GM23338 (cell line): ENCODE measurements around the gene ANXA2R.
"Not testable (repeated sequence)": the region's sequence is repeated elsewhere in the genome, so short reads cannot be mapped to it uniquely, and the experiment has no call there.

ENCODE experiments used
- CREB1 ChIP-seq: fragments of 250-450 bp; sonication (Bioruptor Pico); IDR thresholded peaks from 2 replicates; pipeline ENCODE4 v1.5.0; 2020; ENCODE audit warnings: low read depth, mild to moderate bottlenecking, moderate library complexity
- EZH2 ChIP-seq: fragments of 200-600 bp; sonication (generic); IDR thresholded peaks from one replicate; pipeline ENCODE4 v1.8.0; 2017; ENCODE audit warnings: antibody characterized with exemption, mild to moderate bottlenecking, low read depth; ENCODE audit not compliant: unreplicated experiment
- EZH2phosphoT487 ChIP-seq: fragments of 200-600 bp; sonication (generic); IDR thresholded peaks from one replicate; pipeline ENCODE4 v1.8.1; 2018; ENCODE audit warnings: antibody characterized with exemption; ENCODE audit not compliant: unreplicated experiment
- JUNB ChIP-seq: IDR thresholded peaks from one replicate; pipeline ENCODE4 v1.6.1; 2016; ENCODE audit warnings: antibody characterized with exemption; ENCODE audit not compliant: unreplicated experiment
- NANOG ChIP-seq: IDR thresholded peaks from 2 replicates; pipeline ENCODE4 v1.6.1; 2016; ENCODE audit warnings: antibody characterized with exemption, borderline replicate concordance
- POLR2AphosphoS5 ChIP-seq: IDR thresholded peaks from 2 replicates; pipeline ENCODE4 v1.6.1; 2016; ENCODE audit warnings: antibody characterized with exemption, low read depth
- ZNF114 ChIP-seq: fragments of 250-450 bp; sonication (Bioruptor Pico); IDR thresholded peaks from 2 replicates; pipeline ENCODE4 v1.5.0; 2020; ENCODE audit warnings: mild to moderate bottlenecking, moderate library complexity
- ZNF331 ChIP-seq: fragments of 250-450 bp; sonication (Bioruptor Pico); IDR thresholded peaks from 2 replicates; pipeline ENCODE4 v1.5.0; 2020; ENCODE audit warnings: low read depth, mild to moderate bottlenecking, moderate library complexity
- TF ChIP-seq, protein P1 (sequence below), 2 experiments: fragments of 200-600 bp in 1 of 2; sonication (generic) in 1 of 2; conservative IDR thresholded peaks; 2 replicates each; pipeline versions ENCODE4 v1.5.1 to v1.6.1; 2016 to 2017; ENCODE audit warnings: antibody characterized with exemption in 2 of 2, low read depth in 2 of 2, mild to moderate bottlenecking in 2 of 2, moderate library complexity in 1 of 2
- TF ChIP-seq, protein P2 (sequence below): IDR thresholded peaks from one replicate; pipeline ENCODE4 v1.6.1; 2018; ENCODE audit warnings: antibody characterized with exemption; ENCODE audit not compliant: unreplicated experiment
- TF ChIP-seq, protein P3 (sequence below): fragments of 250-450 bp; sonication (Bioruptor Pico); IDR thresholded peaks from 2 replicates; pipeline ENCODE4 v1.5.0; 2020; ENCODE audit warnings: mild to moderate bottlenecking, moderate library complexity
- TF ChIP-seq, protein P4 (sequence below): IDR thresholded peaks from 2 replicates; pipeline ENCODE4 v1.6.1; 2016; ENCODE audit warnings: antibody characterized with exemption

DNA sequence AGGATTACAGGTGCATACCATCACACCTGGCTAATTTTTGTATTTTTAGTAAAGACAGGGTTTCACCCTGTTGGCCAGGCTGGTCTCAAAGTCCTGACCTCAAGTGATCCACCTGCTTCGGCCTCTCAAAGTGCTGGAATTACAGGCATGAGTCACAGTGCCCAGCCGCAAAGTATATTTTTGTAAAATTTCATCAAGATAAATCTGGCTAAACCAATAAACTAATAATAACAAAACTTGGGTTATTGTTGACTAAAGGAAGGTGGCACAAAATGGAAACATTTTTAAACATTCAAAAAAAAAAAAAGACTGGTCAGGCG lies 29.2 kb upstream of the ANXA2R start:
- TF ChIP-seq, protein P1, sequence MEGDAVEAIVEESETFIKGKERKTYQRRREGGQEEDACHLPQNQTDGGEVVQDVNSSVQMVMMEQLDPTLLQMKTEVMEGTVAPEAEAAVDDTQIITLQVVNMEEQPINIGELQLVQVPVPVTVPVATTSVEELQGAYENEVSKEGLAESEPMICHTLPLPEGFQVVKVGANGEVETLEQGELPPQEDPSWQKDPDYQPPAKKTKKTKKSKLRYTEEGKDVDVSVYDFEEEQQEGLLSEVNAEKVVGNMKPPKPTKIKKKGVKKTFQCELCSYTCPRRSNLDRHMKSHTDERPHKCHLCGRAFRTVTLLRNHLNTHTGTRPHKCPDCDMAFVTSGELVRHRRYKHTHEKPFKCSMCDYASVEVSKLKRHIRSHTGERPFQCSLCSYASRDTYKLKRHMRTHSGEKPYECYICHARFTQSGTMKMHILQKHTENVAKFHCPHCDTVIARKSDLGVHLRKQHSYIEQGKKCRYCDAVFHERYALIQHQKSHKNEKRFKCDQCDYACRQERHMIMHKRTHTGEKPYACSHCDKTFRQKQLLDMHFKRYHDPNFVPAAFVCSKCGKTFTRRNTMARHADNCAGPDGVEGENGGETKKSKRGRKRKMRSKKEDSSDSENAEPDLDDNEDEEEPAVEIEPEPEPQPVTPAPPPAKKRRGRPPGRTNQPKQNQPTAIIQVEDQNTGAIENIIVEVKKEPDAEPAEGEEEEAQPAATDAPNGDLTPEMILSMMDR (conservative IDR thresholded peaks at IDR 0.05; ENCODE audit: low read depth in 2 of 2), result not testable (repeated sequence)
- not testable (repeated sequence) for TF ChIP-seq POLR2AphosphoS5; NANOG; CREB1 (CRISPR knock-in tag); EZH2; JUNB; ZNF114 (CRISPR knock-in tag); EZH2phosphoT487; ZNF331 (CRISPR knock-in tag)
- TF ChIP-seq, protein P2, sequence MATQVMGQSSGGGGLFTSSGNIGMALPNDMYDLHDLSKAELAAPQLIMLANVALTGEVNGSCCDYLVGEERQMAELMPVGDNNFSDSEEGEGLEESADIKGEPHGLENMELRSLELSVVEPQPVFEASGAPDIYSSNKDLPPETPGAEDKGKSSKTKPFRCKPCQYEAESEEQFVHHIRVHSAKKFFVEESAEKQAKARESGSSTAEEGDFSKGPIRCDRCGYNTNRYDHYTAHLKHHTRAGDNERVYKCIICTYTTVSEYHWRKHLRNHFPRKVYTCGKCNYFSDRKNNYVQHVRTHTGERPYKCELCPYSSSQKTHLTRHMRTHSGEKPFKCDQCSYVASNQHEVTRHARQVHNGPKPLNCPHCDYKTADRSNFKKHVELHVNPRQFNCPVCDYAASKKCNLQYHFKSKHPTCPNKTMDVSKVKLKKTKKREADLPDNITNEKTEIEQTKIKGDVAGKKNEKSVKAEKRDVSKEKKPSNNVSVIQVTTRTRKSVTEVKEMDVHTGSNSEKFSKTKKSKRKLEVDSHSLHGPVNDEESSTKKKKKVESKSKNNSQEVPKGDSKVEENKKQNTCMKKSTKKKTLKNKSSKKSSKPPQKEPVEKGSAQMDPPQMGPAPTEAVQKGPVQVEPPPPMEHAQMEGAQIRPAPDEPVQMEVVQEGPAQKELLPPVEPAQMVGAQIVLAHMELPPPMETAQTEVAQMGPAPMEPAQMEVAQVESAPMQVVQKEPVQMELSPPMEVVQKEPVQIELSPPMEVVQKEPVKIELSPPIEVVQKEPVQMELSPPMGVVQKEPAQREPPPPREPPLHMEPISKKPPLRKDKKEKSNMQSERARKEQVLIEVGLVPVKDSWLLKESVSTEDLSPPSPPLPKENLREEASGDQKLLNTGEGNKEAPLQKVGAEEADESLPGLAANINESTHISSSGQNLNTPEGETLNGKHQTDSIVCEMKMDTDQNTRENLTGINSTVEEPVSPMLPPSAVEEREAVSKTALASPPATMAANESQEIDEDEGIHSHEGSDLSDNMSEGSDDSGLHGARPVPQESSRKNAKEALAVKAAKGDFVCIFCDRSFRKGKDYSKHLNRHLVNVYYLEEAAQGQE, result not testable (repeated sequence)
- TF ChIP-seq, protein P3, sequence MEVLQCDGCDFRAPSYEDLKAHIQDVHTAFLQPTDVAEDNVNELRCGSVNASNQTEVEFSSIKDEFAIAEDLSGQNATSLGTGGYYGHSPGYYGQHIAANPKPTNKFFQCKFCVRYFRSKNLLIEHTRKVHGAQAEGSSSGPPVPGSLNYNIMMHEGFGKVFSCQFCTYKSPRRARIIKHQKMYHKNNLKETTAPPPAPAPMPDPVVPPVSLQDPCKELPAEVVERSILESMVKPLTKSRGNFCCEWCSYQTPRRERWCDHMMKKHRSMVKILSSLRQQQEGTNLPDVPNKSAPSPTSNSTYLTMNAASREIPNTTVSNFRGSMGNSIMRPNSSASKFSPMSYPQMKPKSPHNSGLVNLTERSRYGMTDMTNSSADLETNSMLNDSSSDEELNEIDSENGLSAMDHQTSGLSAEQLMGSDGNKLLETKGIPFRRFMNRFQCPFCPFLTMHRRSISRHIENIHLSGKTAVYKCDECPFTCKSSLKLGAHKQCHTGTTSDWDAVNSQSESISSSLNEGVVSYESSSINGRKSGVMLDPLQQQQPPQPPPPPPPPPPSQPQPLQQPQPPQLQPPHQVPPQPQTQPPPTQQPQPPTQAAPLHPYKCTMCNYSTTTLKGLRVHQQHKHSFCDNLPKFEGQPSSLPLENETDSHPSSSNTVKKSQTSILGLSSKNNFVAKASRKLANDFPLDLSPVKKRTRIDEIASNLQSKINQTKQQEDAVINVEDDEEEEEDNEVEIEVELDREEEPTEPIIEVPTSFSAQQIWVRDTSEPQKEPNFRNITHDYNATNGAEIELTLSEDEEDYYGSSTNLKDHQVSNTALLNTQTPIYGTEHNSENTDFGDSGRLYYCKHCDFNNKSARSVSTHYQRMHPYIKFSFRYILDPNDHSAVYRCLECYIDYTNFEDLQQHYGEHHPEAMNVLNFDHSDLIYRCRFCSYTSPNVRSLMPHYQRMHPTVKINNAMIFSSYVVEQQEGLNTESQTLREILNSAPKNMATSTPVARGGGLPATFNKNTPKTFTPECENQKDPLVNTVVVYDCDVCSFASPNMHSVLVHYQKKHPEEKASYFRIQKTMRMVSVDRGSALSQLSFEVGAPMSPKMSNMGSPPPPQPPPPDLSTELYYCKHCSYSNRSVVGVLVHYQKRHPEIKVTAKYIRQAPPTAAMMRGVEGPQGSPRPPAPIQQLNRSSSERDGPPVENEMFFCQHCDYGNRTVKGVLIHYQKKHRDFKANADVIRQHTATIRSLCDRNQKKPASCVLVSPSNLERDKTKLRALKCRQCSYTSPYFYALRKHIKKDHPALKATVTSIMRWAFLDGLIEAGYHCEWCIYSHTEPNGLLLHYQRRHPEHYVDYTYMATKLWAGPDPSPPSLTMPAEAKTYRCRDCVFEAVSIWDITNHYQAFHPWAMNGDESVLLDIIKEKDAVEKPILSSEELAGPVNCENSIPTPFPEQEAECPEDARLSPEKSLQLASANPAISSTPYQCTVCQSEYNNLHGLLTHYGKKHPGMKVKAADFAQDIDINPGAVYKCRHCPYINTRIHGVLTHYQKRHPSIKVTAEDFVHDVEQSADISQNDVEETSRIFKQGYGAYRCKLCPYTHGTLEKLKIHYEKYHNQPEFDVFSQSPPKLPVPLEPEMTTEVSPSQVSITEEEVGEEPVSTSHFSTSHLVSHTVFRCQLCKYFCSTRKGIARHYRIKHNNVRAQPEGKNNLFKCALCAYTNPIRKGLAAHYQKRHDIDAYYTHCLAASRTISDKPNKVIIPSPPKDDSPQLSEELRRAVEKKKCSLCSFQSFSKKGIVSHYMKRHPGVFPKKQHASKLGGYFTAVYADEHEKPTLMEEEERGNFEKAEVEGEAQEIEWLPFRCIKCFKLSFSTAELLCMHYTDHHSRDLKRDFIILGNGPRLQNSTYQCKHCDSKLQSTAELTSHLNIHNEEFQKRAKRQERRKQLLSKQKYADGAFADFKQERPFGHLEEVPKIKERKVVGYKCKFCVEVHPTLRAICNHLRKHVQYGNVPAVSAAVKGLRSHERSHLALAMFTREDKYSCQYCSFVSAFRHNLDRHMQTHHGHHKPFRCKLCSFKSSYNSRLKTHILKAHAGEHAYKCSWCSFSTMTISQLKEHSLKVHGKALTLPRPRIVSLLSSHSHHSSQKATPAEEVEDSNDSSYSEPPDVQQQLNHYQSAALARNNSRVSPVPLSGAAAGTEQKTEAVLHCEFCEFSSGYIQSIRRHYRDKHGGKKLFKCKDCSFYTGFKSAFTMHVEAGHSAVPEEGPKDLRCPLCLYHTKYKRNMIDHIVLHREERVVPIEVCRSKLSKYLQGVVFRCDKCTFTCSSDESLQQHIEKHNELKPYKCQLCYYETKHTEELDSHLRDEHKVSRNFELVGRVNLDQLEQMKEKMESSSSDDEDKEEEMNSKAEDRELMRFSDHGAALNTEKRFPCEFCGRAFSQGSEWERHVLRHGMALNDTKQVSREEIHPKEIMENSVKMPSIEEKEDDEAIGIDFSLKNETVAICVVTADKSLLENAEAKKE (CRISPR knock-in tag), result not testable (repeated sequence)
- TF ChIP-seq, protein P4, sequence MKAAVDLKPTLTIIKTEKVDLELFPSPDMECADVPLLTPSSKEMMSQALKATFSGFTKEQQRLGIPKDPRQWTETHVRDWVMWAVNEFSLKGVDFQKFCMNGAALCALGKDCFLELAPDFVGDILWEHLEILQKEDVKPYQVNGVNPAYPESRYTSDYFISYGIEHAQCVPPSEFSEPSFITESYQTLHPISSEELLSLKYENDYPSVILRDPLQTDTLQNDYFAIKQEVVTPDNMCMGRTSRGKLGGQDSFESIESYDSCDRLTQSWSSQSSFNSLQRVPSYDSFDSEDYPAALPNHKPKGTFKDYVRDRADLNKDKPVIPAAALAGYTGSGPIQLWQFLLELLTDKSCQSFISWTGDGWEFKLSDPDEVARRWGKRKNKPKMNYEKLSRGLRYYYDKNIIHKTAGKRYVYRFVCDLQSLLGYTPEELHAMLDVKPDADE, result not testable (repeated sequence)
